ENCODE data around the gene MSL2.

- TF ChIP-seq MAX (CRISPR knock-in tag; IDR thresholded peaks at IDR 0.05) (no peak), CTCF (IDR thresholded peaks at IDR 0.05) (no peak), ELF4 (CRISPR knock-in tag; IDR thresholded peaks at IDR 0.05; ENCODE audit: low read depth) (no peak), STAT6 (CRISPR knock-in tag; conservative IDR thresholded peaks at IDR 0.05; ENCODE audit: low read depth) (no peak), RELA (CRISPR knock-in tag; IDR thresholded peaks at IDR 0.05; ENCODE audit: borderline replicate concordance) (no peak), NFYB (CRISPR knock-in tag; conservative IDR thresholded peaks at IDR 0.05; ENCODE audit: low read depth) (no peak), ETV6 (CRISPR knock-in tag; IDR thresholded peaks at IDR 0.05) (no peak), TEAD1 (CRISPR knock-in tag; IDR thresholded peaks at IDR 0.05) (no peak)
Observed at GRCh38 chr3:136245691-136246090, 49.6 kb upstream of the MSL2 start.

Data from WTC11 (cell line).